HG03064 (cell line): ENCODE results near the gene NEMF.
"Not testable (repeated sequence)": the region's sequence is repeated elsewhere in the genome, so short reads cannot be mapped to it uniquely, and the experiment has no call there.

Experiments
- ATAC-seq: cut with Tn5 transposase; IDR thresholded peaks from one replicate; pipeline ENCODE4 v1.9.1; 2021; ENCODE audit warnings: low read depth; ENCODE audit not compliant: unreplicated experiment

The NEMF gene

DNA sequence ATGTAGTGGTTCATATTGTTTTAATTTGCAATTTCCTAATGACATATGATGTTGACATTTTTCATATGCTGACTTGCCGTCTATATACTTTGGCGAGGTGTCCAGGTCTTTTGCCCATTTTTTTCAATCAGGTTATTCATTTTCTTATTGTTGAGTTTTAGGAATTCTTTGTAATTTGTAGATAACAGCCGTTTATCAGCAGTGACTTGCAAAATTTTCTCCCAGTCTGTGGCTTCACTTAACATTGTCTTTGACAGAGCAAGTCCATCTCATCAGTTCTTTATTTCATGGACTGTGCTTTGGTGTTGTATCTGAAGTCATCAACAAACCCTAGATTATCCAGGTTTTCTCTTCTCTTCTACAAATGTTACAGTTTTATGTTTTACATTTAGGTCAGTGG lies 97.2 kb downstream of the NEMF start:
- ATAC-seq, result no peak

DNA sequence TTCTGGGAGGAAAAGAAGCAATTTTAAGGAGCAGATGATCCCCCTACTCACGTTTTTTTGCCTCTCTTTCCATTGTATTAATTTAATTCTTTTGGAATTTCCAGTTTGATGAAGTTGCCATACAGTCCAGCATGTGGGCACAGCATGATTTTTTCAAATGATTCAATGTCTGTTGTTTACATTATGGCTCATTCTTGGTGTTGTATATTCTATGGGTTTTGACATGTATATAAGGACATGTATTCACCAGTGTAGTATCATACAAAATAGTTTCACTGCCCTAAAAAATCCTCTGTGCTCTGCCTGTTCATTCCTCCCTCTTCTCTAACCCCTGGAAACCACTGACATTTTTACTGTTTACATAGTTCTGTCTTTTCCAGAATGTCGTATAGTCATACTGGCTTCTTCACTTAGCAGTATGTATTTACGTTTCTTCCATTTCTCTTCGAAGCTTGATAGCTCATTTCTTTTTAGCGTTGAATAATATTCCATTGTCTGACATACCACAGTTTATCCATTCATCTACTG lies 98.0 kb downstream of the NEMF start:
- ATAC-seq, result no peak

DNA sequence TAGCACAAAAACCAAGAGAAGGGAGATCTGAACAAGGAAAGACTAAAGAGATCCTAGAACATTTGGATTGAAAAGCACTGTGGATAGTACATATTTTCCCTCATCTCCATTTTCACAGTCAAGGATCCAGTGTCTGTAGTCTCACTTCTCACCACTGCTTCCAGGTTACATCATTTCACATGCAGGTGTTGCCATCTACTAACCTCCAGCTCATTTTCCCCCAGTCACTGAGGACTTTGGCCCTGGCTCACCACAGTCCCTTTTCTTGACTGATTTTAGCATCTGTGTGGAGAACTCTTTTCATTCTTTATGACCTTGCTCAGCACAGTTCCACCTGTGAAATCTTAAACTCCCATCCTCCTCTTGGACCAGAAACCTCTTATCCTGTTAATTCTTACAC lies 106.1 kb downstream of the NEMF start:
- ATAC-seq, result not testable (repeated sequence)

DNA sequence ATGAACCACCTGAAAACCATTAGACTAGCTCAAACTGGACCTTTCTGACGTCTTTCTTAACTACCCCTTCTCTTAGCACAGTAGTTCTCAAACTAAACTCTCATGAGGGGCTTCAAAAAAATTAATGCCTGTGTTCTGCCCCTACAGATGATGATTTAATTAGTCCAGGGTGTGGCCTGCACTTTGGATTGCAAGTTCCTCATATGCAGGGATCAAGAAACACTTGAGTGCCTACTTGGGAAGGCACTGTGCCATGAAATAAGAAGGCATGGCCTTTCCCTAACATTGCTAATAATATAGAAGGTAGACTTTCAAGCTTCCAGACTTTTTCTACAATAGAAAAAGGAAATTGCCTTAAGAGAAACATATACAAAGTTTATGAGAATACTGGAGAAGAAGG lies 107.4 kb downstream of the NEMF start:
- ATAC-seq, result no peak

DNA sequence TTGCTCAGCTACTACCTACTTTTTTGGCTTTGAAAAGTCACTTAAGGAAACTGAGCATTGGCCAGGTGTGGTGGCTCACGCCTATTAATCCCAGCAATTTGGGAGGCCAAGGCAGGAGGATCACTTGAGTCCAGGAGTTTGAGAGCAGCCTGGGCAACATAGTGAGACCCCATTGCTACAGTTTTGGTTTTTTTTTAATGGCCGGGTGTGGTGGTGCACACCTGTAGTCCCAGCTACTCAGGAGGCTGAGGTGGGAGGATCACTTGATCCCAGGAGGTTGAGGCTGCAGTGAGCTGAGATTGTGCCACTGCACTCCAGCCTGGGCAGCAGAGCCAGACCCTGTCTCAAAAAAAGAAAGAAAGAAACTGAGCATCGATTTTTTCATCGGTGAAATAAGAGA lies 116.9 kb downstream of the NEMF start:
- ATAC-seq, result not testable (repeated sequence)

DNA sequence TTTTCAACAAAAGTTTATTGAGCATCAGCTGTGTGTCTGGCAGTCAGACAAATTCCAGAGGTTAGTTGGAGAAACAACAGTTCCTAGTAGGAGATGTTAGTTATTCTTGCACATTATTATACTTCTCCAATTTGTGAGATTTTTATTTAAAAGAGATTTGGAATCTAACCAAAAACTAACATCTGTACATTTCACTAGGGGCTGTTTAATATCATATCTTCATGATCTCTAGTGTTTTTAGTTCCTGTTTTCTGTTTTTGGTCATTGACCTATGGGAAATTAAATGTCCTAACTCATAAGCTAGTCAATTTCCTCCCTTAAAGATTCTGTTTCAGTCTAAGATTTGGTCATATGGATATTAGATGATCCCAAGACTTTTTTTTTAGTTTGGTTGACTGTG lies 118.8 kb downstream of the NEMF start:
- ATAC-seq, result no peak

DNA sequence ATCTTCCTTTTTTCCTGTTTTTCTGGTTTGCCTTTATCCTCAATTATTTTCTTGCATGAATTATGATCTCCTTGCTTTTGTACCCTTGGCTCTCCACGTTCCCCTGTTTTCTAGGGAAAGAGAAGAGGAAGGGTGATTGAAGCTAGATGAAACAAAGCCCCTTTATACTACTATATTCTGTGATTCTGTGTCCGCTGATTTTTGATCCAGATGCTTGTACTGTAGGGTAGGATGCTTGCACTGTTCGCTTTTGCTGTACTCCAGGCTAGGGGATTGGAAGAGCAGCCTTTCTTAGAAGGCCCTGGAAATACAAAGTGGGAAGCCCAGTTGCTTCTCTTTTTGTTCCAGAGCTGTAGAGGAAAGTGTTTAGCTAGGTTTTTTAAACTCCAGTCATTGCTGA lies 119.7 kb downstream of the NEMF start:
- no peak for ATAC-seq
